RWPE1 (cell line): ENCODE results near the gene CNTNAP2.
"Not testable (repeated sequence)": the region's sequence is repeated elsewhere in the genome, so short reads cannot be mapped to it uniquely, and the experiment has no call there.

Experiments
- CTCF ChIA-PET: fragments of 350-600 bp; sonication (Branson Sonifier 250); formaldehyde crosslinking; extraction: SDS; loops from one replicate; lab custom pipeline; 2021; lab: Yijun Ruan, JAX
- POLR2A ChIA-PET: fragments of 400-600 bp; formaldehyde crosslinking; extraction: SDS; loops from one replicate; lab custom pipeline; 2020; ENCODE audit warnings: antibody characterized with exemption; ENCODE audit not compliant: low non-redundant PET; lab: Yijun Ruan, JAX
- DNase-seq: peaks from one replicate; pipeline ENCODE4 v3.0.0; 2012; ENCODE audit warnings: low spot score
- H3K27ac ChIP-seq: fragments of 450-650 bp; 2 replicates; pipeline ENCODE4 v1.5.1; 2017
- TF ChIP-seq, protein P1 (sequence below): fragments of 450-650 bp; conservative IDR thresholded peaks from 2 replicates; pipeline ENCODE4 v1.5.1; 2017; ENCODE audit warnings: low read depth, mild to moderate bottlenecking

CNTNAP2 gene

GRCh38 chr7:146889806-146890555 lies 773.4 kb downstream of the CNTNAP2 start:
- no peak overlapping the region for H3K27ac ChIP-seq
- ChIA-PET CTCF (no interaction called here), POLR2A (no interaction called here)
- no peak for DNase-seq
- TF ChIP-seq, protein P1, sequence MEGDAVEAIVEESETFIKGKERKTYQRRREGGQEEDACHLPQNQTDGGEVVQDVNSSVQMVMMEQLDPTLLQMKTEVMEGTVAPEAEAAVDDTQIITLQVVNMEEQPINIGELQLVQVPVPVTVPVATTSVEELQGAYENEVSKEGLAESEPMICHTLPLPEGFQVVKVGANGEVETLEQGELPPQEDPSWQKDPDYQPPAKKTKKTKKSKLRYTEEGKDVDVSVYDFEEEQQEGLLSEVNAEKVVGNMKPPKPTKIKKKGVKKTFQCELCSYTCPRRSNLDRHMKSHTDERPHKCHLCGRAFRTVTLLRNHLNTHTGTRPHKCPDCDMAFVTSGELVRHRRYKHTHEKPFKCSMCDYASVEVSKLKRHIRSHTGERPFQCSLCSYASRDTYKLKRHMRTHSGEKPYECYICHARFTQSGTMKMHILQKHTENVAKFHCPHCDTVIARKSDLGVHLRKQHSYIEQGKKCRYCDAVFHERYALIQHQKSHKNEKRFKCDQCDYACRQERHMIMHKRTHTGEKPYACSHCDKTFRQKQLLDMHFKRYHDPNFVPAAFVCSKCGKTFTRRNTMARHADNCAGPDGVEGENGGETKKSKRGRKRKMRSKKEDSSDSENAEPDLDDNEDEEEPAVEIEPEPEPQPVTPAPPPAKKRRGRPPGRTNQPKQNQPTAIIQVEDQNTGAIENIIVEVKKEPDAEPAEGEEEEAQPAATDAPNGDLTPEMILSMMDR, result no peak

GRCh38 chr7:146892151-146892550 lies 775.5 kb downstream of the CNTNAP2 start:
- no peak overlapping the region for H3K27ac ChIP-seq
- POLR2A ChIA-PET, result no interaction called here
- CTCF ChIA-PET, result no interaction called here
- no peak for DNase-seq
- TF ChIP-seq, protein P1, result no peak

- no peak for DNase-seq
- CTCF ChIA-PET, result no interaction called here
- TF ChIP-seq, protein P1, result no peak
- POLR2A ChIA-PET, result no interaction called here
- no peak overlapping the region for H3K27ac ChIP-seq
Measured at GRCh38 chr7:146894927-146895326, 778.3 kb downstream of the CNTNAP2 start.

DNA sequence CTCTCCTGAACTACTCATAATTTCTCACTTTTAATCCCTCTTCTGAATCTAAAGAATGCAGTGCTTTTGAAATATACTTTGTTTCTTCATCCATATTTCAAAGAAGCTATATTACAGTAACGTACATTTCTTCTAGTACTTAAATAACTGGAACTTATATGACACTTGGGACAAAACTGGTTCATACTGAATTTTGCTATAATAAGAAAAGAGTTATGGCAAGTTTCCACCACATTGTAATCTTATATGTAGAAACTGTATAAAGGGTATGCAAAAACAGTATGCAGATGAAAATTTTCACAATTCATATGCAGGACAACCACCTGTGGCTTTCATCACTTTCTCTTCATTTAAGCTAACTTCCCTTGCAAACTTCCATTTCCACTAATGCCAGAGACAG lies 785.7 kb downstream of the CNTNAP2 start:
- POLR2A ChIA-PET, result no interaction called here
- H3K27ac ChIP-seq, result no peak overlapping the region
- CTCF ChIA-PET, result no interaction called here
- no peak for DNase-seq
- TF ChIP-seq, protein P1, result no peak

- ChIA-PET POLR2A (no interaction called here), CTCF (no interaction called here)
- no peak for DNase-seq
- no peak overlapping the region for H3K27ac ChIP-seq
- TF ChIP-seq, protein P1, result no peak
Measured at GRCh38 chr7:146902728-146903127, 786.1 kb downstream of the CNTNAP2 start.

DNA sequence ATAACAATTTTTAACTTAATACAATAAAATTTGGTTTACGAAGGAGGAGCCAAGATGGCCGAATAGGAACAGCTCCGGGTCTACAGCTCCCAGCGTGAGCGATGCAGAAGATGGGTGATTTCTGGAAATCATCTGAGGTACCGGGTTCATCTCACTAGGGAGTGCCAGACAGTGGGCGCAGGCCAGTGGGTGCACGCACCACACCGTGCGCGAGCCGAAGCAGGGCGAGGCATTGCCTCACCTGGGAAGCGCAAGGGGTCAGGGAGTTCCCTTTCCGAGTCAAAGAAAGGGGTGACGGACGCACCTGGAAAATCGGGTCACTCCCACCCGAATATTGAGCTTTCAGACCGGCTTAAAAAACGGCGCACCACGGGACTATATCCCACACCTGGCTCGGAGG lies 789.1 kb downstream of the CNTNAP2 start:
- CTCF ChIA-PET, DNase-seq, H3K27ac ChIP-seq, POLR2A ChIA-PET: not testable (repeated sequence)

DNA sequence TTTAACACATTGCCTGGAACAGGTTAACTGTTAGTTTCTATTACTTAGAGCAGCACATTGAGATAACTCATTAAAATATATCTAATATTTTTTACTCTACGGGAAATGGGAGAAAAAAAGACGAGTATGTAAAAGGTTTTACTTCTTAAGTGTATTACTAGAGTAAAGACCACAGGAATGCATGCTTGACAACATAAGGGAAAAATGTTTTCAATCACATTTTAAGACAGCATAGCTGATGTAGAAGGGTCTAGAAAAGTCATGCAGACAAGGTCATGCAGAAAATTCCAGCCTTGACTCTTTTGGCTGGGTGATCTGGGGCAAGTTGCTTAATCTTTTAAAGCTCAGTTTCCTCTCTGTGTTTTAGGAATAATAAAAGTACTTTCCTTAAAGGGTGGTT lies 806.2 kb downstream of the CNTNAP2 start:
- TF ChIP-seq, protein P1, result no peak
- H3K27ac ChIP-seq, result no peak overlapping the region
- ChIA-PET POLR2A (no interaction called here), CTCF (no interaction called here)
- no peak for DNase-seq
